GM12873 (cell line): ENCODE measurements around the gene CCDC142.

Source experiments
- TF ChIP-seq, protein P1 (sequence below): IDR thresholded peaks from 2 replicates; pipeline ENCODE4 v1.5.1; 2012; ENCODE audit warnings: low read depth, mild to moderate bottlenecking, moderate library complexity, low read length, control low read depth; ENCODE audit not compliant: insufficient read depth; ENCODE audit errors: missing control alignments

CCDC142 gene

DNA sequence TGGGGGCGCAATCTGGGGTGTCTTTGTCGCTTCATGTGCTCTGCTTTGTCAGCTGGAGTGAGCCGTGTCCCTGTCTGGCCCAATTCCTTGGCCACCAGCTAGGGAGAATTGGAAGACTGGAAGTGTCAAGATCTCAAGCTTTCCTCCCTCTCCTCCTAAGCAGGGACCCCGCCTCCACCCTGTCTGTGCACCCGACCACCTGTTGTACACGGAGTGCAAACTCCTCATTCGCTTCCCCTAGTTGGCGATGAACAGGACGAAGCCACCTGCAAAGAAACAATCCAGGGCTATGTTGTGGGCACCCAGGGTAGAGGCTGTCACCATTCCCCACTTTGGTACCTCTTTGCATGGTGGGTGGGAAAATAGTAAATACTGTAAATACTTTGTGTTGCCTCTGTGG is 44.9 kb upstream of the CCDC142 start:
- TF ChIP-seq, protein P1, sequence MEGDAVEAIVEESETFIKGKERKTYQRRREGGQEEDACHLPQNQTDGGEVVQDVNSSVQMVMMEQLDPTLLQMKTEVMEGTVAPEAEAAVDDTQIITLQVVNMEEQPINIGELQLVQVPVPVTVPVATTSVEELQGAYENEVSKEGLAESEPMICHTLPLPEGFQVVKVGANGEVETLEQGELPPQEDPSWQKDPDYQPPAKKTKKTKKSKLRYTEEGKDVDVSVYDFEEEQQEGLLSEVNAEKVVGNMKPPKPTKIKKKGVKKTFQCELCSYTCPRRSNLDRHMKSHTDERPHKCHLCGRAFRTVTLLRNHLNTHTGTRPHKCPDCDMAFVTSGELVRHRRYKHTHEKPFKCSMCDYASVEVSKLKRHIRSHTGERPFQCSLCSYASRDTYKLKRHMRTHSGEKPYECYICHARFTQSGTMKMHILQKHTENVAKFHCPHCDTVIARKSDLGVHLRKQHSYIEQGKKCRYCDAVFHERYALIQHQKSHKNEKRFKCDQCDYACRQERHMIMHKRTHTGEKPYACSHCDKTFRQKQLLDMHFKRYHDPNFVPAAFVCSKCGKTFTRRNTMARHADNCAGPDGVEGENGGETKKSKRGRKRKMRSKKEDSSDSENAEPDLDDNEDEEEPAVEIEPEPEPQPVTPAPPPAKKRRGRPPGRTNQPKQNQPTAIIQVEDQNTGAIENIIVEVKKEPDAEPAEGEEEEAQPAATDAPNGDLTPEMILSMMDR: no peak

GRCh38 chr2:74526649-74527230 is 43.9 kb upstream of the CCDC142 start:
- TF ChIP-seq, protein P1: no peak

- TF ChIP-seq, protein P1: no peak
These were observed 43.2 kb upstream of the CCDC142 start, which contains the start of gene DQX1 for GRCh38 chr2:74525717-74526648. TSS of gene DQX1 (minus strand) at chr2:74526231. CDS start at chr2:74525729, 502 bp downstream.

DNA sequence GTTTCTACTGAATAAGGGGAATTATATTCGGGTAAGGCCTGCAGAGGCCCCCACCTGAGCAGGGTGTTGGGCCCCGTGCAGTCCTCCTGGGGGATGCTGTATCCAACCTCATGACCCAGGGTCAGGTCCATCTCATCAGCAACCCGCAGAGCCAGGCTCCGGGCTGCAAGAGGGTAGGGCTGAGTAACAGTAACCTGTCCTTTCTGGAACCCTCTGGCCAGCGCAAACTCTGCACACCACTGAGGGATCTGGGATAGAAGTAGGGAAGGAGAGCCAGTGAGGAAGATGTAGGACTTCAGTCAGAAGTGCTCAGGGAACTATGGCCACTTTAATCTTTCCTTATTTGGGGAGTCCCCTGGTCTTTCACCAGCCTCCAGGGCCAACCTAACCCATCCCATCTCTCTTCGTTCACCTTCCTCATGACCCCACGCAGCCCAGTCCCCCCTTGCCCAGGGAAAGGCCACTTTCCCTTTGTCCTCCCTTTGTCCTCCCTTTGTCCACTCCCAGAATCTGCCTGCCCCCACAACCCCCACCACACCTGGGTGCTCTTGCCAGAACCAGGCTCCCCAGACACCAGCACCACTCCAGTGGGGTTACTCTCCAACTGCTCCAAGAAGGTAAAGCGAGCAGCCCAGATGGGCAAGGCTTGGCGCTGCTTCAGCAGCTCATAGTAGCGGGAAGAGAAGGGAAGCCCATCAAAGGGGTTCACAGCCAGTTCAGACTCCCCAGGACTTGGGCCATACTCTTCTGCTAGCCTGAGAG is 42.3 kb upstream of the CCDC142 start:
- TF ChIP-seq, protein P1: no peak

GRCh38 chr2:74524005-74524404 is 41.2 kb upstream of the CCDC142 start:
- TF ChIP-seq, protein P1: no peak

GRCh38 chr2:74522516-74522915 is 39.7 kb upstream of the CCDC142 start:
- TF ChIP-seq, protein P1: no peak

DNA sequence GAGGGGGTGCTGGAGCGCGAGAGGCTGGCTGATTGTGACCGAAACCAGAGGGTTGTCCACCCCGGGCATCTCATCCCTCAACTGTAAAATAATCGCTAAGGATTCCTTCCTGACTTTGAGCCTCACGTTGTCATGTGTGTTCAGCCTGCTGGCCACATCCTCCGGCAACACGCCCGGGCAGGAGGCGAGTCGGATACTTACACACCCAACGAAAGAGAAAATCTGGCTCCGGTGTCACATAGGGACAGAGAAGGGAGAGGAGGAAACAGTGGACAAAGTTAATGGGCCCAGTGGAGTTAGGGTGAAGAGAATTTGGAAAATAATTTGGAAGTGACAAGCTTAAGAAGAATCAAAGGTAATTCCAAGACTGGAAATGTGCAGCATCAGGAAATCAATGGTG is 33.9 kb upstream of the CCDC142 start:
- TF ChIP-seq, protein P1: no peak
